ENCODE data around the gene PARVG.

PARVG gene

DNA sequence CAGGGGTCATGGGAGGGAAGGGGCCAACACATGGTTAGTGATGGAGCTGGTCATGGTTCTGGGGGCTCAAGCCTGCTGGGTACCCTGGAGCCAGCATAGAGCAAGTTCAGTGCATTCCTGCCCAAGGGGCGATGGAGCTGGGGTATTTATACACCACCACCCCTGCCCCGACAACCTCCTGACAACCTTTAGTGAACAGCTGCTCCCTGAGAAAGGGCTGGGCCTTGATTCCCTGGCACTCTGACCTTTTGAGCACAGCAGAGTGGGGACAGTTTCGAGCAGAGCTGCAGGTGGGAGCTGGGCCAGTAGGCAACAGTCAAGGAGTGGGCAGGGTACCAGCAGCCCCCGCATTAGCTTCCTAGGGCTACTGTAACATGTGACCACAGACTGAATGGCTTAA lies 6.0 kb downstream of the PARVG start (continued):
- TF ChIP-seq ZNF747 (tag by site-specific recombination; IDR thresholded peaks at IDR 0.05): no peak
- TF ChIP-seq ZNF155 (tag by site-specific recombination; IDR thresholded peaks at IDR 0.05): no peak
- no peak for TF ChIP-seq ZNF654 (tag by site-specific recombination; IDR thresholded peaks at IDR 0.05; ENCODE audit: low read depth)

DNA sequence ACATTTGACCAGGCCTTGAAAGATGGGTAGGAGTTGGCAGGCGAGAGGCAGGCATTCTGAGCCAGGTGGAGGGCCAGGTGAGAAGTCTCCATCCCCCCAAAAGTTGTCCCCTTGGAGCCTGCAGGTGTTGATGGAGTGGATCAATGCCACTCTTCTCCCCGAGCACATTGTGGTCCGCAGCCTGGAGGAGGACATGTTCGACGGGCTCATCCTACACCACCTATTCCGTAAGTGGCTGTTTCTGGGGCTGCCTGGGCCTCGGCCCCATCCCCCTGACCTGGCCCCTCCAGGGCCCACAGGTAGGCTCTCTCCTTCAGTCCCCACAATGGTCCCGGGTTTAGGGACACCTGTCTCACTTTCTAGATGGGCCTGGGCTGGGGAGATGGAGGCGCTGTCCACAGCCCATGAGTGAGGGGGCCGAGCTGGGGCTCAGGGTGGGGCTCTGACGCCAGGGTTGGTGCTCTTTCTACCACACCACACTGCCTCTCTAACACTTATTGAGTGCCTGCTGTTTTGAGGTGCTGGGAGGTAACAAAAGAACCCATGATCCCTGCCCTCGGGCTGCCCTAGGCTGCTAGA lies 7.0 kb downstream of the PARVG start:
- no peak overlapping the region for H3K4me3 ChIP-seq (ENCODE audit: low read depth, low read length)
- CTCF ChIA-PET: no interaction called here
- TF ChIP-seq GLI4 (tag by site-specific recombination; IDR thresholded peaks at IDR 0.05): no peak
- no peak for TF ChIP-seq ZNF302 (tag by site-specific recombination; IDR thresholded peaks at IDR 0.05; ENCODE audit: low read depth)
- TF ChIP-seq, protein P1, sequence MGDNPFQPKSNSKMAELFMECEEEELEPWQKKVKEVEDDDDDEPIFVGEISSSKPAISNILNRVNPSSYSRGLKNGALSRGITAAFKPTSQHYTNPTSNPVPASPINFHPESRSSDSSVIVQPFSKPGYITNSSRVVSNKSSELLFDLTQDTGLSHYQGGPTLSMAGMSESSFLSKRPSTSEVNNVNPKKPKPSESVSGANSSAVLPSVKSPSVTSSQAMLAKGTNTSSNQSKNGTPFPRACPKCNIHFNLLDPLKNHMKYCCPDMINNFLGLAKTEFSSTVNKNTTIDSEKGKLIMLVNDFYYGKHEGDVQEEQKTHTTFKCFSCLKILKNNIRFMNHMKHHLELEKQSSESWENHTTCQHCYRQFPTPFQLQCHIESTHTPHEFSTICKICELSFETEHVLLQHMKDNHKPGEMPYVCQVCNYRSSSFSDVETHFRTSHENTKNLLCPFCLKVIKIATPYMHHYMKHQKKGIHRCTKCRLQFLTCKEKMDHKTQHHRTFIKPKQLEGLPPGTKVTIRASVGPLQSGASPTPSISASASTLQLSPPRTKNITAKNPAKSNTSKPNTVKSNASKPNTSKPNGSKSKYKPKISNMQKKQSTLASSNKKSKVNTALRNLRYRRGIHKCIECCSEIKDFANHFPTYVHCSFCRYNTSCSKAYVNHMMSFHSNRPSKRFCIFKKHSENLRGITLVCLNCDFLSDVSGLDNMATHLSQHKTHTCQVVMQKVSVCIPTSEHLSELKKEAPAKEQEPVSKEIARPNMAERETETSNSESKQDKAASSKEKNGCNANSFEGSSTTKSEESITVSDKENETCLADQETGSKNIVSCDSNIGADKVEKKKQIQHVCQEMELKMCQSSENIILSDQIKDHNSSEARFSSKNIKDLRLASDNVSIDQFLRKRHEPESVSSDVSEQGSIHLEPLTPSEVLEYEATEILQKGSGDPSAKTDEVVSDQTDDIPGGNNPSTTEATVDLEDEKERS (tag by site-specific recombination; IDR thresholded peaks at IDR 0.05): no peak
- TF ChIP-seq ZNF501 (tag by site-specific recombination; IDR thresholded peaks at IDR 0.05): no peak
- TF ChIP-seq ZNF645 (tag by site-specific recombination; IDR thresholded peaks at IDR 0.05): no peak
- TF ChIP-seq ZNF776 (tag by site-specific recombination; IDR thresholded peaks at IDR 0.05; ENCODE audit: borderline replicate concordance): no peak
- no peak for TF ChIP-seq PBX3 (CRISPR knock-in tag; IDR thresholded peaks at IDR 0.05)
- no peak for TF ChIP-seq ZNF394 (tag by site-specific recombination; IDR thresholded peaks at IDR 0.05; ENCODE audit: borderline replicate concordance)
- no peak for TF ChIP-seq ZNF311 (tag by site-specific recombination; IDR thresholded peaks at IDR 0.05; ENCODE audit: borderline replicate concordance)
- no peak for TF ChIP-seq OVOL3 (tag by site-specific recombination; IDR thresholded peaks at IDR 0.05)
- TF ChIP-seq, protein P2, sequence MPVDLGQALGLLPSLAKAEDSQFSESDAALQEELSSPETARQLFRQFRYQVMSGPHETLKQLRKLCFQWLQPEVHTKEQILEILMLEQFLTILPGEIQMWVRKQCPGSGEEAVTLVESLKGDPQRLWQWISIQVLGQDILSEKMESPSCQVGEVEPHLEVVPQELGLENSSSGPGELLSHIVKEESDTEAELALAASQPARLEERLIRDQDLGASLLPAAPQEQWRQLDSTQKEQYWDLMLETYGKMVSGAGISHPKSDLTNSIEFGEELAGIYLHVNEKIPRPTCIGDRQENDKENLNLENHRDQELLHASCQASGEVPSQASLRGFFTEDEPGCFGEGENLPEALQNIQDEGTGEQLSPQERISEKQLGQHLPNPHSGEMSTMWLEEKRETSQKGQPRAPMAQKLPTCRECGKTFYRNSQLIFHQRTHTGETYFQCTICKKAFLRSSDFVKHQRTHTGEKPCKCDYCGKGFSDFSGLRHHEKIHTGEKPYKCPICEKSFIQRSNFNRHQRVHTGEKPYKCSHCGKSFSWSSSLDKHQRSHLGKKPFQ (tag by site-specific recombination; IDR thresholded peaks at IDR 0.05): no peak
- TF ChIP-seq ZNF600 (tag by site-specific recombination; IDR thresholded peaks at IDR 0.05): no peak
- TF ChIP-seq KLF1 (tag by site-specific recombination; IDR thresholded peaks at IDR 0.05): no peak
- no peak for TF ChIP-seq HOXA7 (CRISPR knock-in tag; IDR thresholded peaks at IDR 0.05; ENCODE audit: borderline replicate concordance)
- no peak for TF ChIP-seq ZBTB21 (tag by site-specific recombination; IDR thresholded peaks at IDR 0.05)
- TF ChIP-seq ZNF473 (tag by site-specific recombination; IDR thresholded peaks at IDR 0.05): no peak
- no peak for TF ChIP-seq SCRT1 (tag by site-specific recombination; IDR thresholded peaks at IDR 0.05; ENCODE audit: borderline replicate concordance)
- no peak for TF ChIP-seq SETDB1 (IDR thresholded peaks at IDR 0.05; ENCODE audit: insufficient read length, low read length)
- no peak for TF ChIP-seq ZNF155 (tag by site-specific recombination; IDR thresholded peaks at IDR 0.05)
- TF ChIP-seq HOXC10 (CRISPR knock-in tag; IDR thresholded peaks at IDR 0.05): no peak
- no peak overlapping the region for H3K27ac ChIP-seq (ENCODE audit: extremely low read depth, low read depth, low read length)
- no peaks in the 10 kb centered on the region for H3K9me3 ChIP-seq (ENCODE audit: control insufficient read depth, insufficient read depth, low read depth, low read length)
- H3K36me3 ChIP-seq (ENCODE audit: control insufficient read depth in 2 of 2, insufficient read depth in 1 of 2, low read length in 2 of 2): no peaks in the 10 kb centered on the region
- POLR2A ChIA-PET: no interaction called here
- peaks cover 4% of the 10 kb centered on the region; the same call in 1 of the 2 replicates for H3K4me1 ChIP-seq (ENCODE audit: control insufficient read depth, insufficient read depth, low read length)
